HG02759 (cell line): ENCODE data around the gene PARP11.

Experiments
- ATAC-seq: cut with Tn5 transposase; IDR thresholded peaks from one replicate; pipeline ENCODE4 v1.9.1; 2021; ENCODE audit warnings: mild to moderate bottlenecking, moderate library complexity; ENCODE audit not compliant: unreplicated experiment

PARP11 gene, protein sequence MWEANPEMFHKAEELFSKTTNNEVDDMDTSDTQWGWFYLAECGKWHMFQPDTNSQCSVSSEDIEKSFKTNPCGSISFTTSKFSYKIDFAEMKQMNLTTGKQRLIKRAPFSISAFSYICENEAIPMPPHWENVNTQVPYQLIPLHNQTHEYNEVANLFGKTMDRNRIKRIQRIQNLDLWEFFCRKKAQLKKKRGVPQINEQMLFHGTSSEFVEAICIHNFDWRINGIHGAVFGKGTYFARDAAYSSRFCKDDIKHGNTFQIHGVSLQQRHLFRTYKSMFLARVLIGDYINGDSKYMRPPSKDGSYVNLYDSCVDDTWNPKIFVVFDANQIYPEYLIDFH

DNA sequence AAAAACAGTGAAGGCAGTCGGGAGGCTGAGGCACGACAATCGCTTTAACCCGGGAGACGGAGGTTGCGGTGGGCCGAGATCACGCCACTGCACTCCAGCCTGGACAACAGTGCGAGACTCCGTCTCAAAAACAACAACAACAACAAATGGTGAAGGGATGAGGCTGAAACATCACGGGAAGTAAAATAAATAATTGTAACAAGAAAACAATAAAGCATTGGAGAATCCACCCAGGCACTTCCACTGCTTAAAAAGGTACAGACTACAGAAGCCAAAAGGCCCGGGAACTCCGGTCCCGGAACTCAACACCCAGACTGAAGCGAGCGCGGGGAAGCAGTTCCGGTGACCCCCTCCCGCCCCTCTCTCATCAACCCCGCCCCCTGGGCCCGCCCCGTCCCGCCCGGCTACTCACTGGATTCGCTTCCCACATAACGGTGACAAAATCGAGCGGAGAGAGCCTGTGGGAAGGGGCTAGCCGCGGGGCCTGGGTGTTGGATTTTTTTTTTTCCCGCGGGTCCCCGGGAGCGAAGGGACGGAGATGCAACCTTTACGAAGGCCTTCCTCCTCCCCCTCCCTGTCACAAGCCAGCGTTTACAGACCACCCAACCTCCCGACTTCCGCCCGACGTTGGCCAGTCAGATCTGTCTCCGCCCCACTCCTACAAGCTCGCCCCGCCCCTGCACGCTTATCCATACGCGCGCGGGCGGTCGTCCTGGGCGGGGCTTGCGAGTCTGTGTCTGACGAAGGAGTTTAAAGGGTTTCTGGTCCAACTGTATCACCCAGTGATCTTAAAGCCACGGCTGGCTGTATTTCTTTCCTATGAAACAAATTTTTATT lies at the start of gene PARP11:
TSS of gene PARP11 (minus strand) at position 600 of the 837 bp plus-strand sequence. CDS start at position 430, 170 bp downstream.
- peak; percentile 96 for ATAC-seq

DNA sequence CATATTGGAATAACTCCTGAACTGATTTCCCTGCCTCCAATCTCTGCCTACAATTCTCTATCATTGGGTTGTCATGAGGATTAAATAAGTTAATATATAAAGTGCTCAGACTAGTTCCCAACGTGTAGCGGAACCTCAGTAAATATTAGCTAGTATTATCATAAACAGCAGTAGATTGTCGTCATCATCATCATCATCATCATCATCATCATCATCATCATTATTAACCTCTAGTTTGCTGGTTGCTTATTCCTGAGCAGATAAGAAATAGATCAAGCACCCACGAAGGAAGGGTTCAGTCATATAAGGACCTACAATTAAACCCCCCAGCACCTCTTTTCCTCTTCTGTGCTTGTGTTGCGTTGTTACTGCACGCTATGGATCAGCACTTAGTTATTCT lies 48.8 kb upstream of the PARP11 start:
- ATAC-seq: no peak

DNA sequence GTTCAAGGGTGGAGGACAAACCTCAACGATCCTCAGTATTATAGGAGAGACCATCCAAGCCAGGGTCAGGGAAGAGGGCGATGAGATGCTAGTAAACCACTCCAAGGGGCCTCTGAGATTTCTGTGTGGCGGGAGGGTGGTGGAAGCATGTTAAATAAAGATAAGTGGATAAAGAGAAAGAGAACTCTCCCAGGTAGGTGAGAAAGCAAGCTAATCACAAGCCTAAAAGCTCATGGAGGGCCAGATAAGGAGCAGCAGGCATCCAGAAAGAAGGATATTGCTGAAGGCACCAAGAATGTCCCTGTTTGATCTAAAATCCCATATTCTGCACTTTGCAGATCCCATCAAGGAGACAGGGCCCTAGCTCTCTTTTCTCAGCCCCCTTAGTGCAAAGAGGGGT lies 48.3 kb upstream of the PARP11 start:
- ATAC-seq: no peak

DNA sequence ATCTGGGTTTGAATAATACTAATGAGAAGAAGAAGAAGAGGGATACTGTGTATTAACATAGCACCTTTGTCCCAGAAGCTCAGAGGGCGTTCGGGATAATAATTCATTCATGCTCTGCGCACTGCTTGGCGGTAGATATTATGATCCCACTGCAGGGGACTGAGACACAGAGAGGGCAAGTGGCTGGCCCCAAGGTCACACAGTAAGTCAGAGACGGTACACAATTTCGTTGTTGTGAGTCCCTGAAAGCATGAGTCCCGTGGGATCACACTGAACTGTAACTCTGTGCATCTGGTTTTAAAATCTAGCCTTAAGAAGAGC lies 47.9 kb upstream of the PARP11 start:
- no peak for ATAC-seq

DNA sequence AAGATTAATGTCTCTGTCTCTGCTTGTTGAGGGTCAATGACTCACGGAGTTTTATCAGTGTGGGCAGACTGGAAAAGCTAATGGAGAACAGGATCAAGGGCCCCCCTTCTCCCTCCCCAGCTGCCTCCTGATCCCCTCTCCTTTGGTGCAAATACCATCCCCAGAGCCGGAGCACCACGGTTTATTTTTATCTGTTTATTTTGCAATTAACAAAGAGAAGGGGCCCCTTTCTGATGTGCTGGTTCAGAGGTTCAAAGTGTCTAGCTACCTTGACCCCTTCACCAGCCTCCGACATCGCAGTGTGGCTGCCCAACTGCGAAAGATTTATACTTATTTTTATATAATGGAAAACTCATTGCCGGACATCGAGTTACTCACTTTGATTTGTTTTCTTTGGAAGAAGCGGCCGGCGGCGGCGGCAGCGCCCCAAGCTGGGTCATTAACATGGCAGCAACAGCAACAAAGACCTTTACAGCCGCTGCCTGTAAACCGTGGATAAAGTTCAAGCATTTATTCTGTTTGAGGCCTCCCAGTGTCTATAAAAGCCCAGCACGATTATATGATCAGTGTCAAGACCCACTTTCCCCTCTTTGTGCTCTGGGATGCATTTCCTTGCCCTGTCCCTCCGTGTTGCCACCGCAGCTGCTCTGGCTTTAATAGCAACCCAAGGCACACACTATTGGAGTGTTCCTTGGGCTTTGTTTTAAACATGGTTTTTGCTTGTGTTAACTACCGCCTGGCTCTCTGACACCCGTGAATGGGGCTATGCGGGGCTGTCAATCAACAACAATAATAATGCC lies 47.4 kb upstream of the PARP11 start:
- no peak for ATAC-seq

DNA sequence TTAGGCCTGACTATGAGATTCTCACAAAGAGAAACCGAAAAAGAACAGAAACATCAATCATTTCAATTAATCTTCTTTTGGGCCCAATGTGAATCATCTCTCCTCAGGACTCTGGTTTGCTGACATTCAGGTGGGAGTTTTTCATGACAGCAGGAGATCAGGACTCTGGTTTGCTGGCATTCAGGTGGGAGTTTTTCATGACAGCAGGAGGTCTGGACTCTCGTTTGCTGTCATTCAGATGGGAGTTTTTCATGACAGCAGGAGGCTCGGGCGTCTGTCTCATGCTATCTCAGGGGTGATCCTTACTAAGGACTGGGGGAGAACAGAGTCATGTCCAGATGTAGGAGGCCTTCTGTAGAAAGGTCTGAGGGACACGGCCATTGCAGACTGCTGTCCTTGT lies 40.1 kb upstream of the PARP11 start:
- no peak for ATAC-seq

DNA sequence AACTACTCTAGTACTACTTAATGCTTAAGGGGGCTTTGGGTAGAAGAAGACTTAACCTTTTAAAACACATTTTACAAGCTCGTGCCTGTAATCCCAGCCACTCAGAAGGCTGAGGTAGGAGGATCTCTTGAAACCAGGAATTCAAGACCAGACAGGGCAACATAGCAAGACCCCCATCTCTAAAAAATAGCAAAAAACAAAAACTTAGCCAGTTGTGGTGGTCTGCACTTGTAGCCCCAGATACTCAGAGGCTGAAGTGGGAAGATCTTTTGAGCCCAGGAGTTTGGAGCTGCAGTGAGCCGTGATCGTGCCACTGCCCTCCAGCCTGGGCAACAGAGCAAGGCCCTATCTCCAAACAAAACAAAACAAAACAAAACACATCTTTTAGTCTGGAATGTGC lies 39.7 kb upstream of the PARP11 start:
- ATAC-seq: no peak

DNA sequence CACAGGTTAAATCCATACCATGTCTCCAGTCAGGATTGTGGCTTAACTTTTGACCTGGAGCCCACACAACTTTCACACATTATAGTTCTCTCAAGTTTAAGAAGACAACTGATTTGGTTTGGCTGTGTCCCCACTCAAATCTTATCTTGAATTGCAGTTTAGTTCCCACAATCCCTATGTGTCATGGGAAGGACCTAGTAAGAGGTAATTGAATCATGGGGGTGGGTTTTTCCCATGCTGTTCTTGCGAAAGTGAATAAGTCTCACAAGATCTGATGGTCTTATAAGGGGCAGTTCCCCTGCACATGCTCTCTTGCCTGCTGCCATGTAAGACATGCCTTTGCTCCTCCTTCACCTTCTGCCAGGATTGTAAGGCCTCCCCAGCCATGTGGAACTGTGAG lies 38.2 kb upstream of the PARP11 start:
- ATAC-seq: no peak

DNA sequence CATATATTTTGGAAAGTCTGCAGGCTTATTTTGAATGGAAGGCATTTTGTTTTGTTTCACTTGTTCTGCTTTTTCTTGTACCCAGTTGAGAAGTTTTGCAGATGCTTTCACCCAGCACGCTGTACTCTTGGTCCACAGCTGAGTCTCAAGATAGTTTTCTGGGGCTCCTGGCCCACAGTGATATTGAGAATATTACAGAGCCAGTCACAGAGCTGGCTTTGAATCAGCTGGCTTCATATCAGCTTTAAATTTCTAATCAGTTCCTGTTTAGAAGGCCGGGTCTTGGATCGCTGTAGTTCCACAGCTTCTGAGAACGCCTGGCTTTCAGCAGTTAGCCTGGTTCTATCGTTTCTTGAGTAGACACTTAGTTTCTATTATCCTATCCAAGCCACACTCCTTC lies 32.5 kb upstream of the PARP11 start:
- ATAC-seq: no peak

DNA sequence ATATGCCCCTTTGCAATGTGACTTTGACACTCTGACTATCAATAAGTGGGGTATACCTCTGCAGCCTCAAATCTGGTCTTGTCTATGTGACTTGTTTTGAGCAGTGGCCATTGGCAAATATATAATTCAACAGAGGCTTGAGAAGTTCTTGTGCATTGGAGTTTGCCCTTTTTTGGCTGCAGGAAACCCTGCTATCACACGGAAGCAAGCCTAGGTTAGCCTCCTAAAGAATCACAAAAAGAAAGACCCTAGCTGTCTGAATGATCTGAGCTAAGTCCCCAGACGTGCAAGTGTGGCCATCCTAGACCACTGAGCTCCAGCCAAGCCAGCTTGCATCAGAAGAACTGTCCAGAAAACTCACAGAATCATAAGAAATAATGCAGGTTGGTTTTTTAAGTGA lies 31.8 kb upstream of the PARP11 start:
- ATAC-seq: no peak

DNA sequence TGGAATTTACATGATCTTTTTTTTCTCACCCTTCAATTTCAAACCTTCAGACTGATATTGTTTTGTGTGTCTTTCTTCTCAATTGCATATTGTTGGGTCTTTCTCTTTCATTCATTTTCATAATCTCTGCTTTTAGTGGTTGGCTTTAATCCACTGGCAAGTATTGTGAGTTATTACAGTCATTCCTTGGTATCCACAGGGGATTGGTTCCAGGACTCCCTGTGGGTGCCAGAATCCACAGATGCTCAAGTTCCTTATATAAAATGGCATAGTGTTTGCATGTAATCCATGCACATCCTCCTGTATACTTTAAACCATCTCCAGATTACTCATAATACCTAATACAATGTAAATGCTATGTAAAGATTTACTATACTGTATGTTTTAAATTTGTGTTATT lies 29.7 kb upstream of the PARP11 start:
- ATAC-seq: no peak

DNA sequence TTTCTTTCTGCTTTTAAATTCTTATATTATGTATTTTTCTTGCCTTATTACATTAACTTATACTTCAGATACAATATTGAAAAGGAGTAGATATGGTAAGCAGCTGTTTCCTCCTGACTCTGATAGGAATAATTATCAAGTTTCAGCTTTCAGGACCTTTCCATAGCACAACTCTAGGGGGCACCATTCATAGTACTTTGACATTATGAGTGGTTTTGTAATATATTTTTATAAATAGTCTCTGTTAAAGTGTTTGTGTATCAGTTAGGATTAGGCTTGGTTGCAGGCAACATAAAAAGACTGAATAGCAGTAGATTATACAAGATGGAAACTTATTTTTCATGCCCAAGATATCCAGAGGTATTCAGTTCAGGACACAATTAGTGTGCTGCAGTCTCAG lies 27.9 kb upstream of the PARP11 start:
- ATAC-seq: no peak

DNA sequence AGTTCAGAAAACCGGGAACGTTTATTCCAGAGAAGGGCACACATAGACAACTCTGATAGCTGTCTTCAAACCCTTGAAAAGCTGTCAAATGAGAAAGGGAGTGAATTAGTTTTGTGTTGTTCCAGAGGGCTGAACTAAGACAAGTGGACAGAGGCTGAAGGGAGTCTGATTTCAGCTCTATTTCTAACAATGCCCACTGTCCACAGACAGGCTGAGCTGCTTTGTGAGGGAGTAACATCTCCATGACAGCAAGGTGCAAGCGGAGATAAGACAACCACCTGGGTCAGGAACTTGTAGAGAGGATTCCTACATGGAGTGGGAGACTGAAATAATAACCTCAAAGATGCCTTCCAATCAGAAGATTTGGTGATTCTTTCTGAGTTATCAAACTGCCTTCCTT lies 25.6 kb upstream of the PARP11 start:
- no peak for ATAC-seq

DNA sequence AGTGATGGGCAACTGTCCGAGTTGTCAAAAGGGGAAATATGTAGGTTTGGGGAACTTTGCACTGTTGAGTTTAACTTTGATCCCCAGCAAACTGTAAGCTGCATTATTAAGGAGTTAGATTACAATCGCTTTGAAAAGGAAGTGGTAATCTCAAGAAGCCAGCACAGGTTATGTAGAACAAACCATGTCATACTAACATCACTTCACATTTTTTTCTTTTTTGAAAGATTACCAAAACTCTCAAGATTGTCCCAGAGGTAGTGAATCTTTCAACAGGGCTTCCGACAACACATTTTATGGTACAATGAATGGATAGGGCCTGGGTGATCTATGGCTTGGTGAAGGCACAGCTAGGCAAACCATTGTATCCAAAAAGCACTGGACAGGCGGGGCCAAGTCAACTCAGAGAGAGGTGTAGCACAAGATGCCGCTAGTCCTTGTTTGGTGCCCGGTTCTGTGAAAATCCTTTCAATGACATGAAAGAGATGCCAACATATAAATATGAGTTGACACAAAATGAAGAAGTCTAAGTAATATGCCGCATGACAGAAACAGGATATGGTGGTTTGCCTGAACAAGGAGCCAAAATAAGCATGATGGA lies 24.3 kb upstream of the PARP11 start:
- no peak for ATAC-seq

DNA sequence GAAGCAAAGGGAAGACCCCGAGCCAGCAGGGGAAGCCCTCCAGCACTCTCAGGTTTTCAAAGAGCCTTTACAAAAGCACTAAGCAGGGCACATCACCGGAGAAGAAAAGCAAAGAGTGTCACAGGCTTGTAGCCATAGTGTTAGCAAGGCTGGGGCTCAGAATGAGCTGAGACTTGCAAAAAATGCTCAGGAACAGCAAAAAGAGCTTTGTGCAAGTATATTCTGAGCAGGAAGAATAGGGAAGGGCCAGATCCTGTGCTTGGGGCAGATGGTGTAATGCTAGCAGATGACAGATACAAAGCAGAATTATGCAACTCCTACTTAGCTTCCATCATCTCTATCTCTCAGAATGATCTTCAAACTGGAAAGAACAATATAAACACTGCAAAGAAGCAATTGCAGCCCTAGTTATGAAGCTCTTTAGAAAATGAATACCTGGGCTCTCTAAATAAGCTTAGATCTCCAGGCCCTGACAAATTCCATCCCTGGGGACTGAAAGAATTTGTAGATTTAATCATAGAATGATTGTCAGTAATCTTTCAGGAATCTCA lies 23.7 kb upstream of the PARP11 start:
- no peak for ATAC-seq

DNA sequence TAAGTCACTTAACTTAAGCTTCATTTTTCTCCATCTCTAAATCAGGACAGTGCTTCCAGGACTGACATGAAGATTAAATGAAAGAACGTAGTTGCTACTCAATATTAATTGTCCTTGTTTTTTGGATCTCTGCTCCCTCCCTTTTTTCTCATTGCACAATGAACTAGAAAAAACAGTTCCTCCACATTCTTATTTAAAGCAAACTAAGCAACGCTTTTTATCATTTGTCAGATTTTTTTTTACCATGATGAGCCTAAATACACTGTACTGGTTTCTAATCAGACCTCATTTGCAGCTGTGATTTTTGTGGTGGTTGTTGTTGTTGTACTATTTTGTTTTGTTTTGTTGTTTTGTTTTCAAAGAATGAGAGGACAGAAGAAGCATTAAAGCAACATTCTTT lies 23.2 kb upstream of the PARP11 start:
- ATAC-seq: no peak

DNA sequence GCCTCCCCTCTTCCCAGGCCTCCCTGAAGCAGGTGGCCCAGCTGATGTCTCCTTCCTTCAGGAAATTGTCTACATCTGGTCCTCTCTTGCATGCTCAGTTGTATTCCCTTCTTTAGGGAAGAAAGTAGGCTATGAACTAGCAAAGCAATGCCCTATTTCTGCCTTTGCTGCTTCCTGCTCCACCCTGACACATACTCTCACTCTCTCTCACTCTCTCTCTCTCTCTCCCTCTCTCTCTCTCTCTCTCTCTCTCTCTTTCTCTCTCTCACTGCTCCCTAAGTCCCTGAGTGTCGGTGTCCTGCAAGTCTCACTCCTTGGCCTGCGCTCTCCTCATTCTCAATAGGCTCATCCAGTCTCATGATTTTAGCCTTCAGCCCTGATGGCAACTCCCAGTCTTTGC lies 19.4 kb upstream of the PARP11 start:
- no peak for ATAC-seq

DNA sequence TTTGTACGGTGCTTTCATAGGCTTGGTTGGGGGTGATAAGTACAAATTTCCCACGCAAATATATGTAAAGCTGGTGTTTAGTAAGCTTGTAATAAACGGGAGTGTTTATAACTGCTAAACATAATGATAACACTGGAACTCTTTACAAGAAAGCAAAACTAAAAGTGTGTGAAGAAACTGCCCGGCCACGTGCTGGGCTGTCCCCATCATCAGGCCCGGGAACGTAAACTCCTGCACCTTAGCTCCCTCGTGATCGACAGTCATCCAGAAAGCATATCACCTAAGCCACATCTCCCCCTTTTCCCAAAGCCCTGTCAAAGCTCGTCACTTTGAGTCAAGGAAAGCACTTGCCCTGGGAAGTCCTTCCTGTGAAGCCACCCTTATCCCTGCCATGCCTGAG lies 18.0 kb upstream of the PARP11 start:
- ATAC-seq: no peak

DNA sequence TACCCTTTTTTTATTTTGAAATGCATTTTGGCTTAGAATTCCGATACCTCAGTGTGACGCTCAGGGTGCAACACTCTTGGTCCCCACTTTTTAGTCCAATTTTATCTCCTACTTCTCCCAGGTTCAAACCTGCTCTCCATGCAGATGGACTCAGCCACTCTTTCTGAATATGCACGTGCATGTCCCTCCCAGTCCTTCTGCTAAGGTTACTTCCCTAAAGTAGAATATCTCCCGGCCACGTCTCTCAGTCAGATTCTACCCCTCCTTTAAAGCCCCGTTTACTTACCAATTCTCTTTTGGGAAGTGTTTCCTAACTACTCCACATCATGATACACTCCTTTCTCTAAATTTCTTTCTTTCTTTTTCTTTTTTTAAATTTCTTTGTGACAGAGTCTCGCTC lies 15.5 kb upstream of the PARP11 start:
- no peak for ATAC-seq

DNA sequence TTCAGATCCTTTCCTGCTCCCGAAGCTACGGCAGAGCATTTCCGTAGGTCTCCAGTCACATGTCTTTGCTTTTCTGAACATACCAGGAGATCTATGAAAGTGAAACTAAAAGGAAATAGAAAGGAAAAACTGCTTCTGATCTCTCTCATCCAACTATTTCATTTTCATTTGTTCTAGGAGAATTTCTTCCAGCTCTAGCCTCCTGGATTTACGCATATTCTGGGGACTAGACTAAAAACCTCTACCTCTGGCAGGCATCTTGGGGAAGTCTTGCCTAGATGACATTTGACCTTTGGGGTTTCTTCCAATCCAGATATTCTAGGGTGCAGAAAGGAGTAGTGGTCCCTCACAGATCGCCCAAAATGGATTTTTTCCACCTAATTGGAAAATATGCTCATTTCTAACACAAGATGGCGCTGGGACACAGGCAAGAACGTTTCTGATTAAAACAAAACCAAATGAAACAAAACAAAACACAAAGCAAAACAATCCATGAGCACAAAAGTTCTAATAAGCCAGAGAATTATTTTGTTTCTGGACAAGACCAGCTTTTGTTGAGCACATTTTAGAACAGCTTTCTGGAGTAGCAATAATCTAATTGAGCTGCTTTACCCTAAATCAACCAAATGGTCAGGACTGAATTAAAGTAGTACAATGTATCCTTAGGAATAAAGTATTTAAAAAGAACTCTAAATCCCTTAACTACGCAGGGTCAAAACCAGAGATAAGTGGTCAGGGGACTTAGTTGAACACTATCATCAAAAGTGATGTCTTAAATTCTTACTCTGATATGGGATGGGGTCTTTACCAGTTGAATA lies 12.3 kb upstream of the PARP11 start:
- ATAC-seq: no peak
